OCI-LY7 (cell line): ENCODE measurements around the gene WWOX. TPM values are rescaled to one million over a fixed set of nuclear protein-coding genes. Genes with fewer than 3 reads are reported as not detected.
"Not testable (repeated sequence)": the region's sequence is repeated elsewhere in the genome, so short reads cannot be mapped to it uniquely, and the experiment has no call there.

Experiments
- BruUV-seq: library from RNA; stranded (reverse); fragments of 400-500 nt; replicated peaks from 2 replicates; lab custom pipeline; 2021; lab: Mats Ljungman, UMichigan
- CTCF ChIA-PET: fragments of 300-600 bp; sonication (Branson Sonifier 250); formaldehyde crosslinking; loops from one replicate; lab custom pipeline; 2022; ENCODE audit warnings: antibody characterized with exemption; ENCODE audit not compliant: unreplicated experiment; lab: Charles Lee
- POLR2A ChIA-PET: fragments of 300-600 bp; sonication (Branson Sonifier 250); formaldehyde crosslinking; loops from one replicate; lab custom pipeline; 2022; ENCODE audit warnings: antibody characterized with exemption; lab: Charles Lee
- DNase-seq: peaks from one replicate; pipeline ENCODE4 v3.0.0-alpha.2; 2015; ENCODE audit warnings: low spot score
- H2AFZ ChIP-seq: fragments of 200-600 bp; sonication (generic), shearing (Covaris generic); 2 replicates; pipeline ENCODE4 v1.6.1; 2014; ENCODE audit warnings: mild to moderate bottlenecking, antibody characterized with exemption, low read length, moderate library complexity
- H3K27ac ChIP-seq: fragments of 200-600 bp; sonication (generic); 2 replicates; pipeline ENCODE4 v1.5.1; 2014; ENCODE audit warnings: mixed run types, low read depth, mild to moderate bottlenecking, moderate library complexity, low read length, inconsistent platforms; ENCODE audit not compliant: poor library complexity, severe bottlenecking
- H3K36me3 ChIP-seq: fragments of 200-600 bp; sonication (generic); 2 replicates; pipeline ENCODE4 v1.6.1; 2014; ENCODE audit warnings: mild to moderate bottlenecking, antibody characterized with exemption, low read length, moderate library complexity, mixed read lengths; ENCODE audit not compliant: insufficient read depth
- H3K4me1 ChIP-seq: fragments of 200-600 bp; sonication (generic); 2 replicates; pipeline ENCODE4 v1.5.1; 2014; ENCODE audit warnings: mild to moderate bottlenecking, low read length; ENCODE audit not compliant: insufficient read depth, poor library complexity, severe bottlenecking
- H3K4me2 ChIP-seq: fragments of 200-600 bp; sonication (generic); 2 replicates; pipeline ENCODE4 v1.6.1; 2014; ENCODE audit warnings: mild to moderate bottlenecking, low read length
- H3K4me3 ChIP-seq: fragments of 200-600 bp; sonication (generic); 2 replicates; pipeline ENCODE4 v1.5.1; 2014; ENCODE audit warnings: mild to moderate bottlenecking, low read depth, low read length; ENCODE audit not compliant: poor library complexity, severe bottlenecking
- H3K79me2 ChIP-seq: fragments of 200-600 bp; sonication (generic); 2 replicates; pipeline ENCODE4 v1.6.1; 2016; ENCODE audit warnings: low read depth, mild to moderate bottlenecking, low read length, moderate library complexity, mixed read lengths; ENCODE audit not compliant: insufficient read depth
- H3K9me2 ChIP-seq: fragments of 200-600 bp; sonication (generic); 2 replicates; pipeline ENCODE4 v1.6.1; 2016; ENCODE audit warnings: mild to moderate bottlenecking, low read length, mixed read lengths; ENCODE audit not compliant: insufficient read depth
- H3K9me3 ChIP-seq: fragments of 200-600 bp; sonication (generic); 2 replicates; pipeline ENCODE4 v1.6.1; 2014; ENCODE audit warnings: mild to moderate bottlenecking, mixed run types, low read length, mixed read lengths
- H4K20me1 ChIP-seq: fragments of 200-600 bp; sonication (generic); 2 replicates; pipeline ENCODE4 v1.6.1; 2014; ENCODE audit warnings: mild to moderate bottlenecking, antibody characterized with exemption, low read length, moderate library complexity, mixed read lengths; ENCODE audit not compliant: insufficient read depth
- EZH2phosphoT487 ChIP-seq: fragments of 200-600 bp; sonication (generic); IDR thresholded peaks from 2 replicates; pipeline ENCODE4 v1.6.1; 2018; ENCODE audit warnings: low read depth, borderline replicate concordance, mild to moderate bottlenecking, mixed run types, antibody characterized with exemption, low read length, moderate library complexity, mixed read lengths
- intact Hi-C: fragments of 100-400 bp; cut with micrococcal nuclease; formaldehyde crosslinking; loops from one replicate; pipeline ENCODE4 v1.10.0; 2022; ENCODE audit not compliant: unreplicated experiment
- total RNA-seq, 2 experiments: library from RNA; depleted of rRNA in 1 of 2; stranded (reverse); fragments of >200 nt in 1 of 2; shearing (Covaris generic) in 1 of 2; gene quantifications; 2 replicates each; pipeline ENCODE4 v1.2.3, GENCODE V29; 2014 to 2022
- TF ChIP-seq, protein P1 (sequence below): fragments of 200-600 bp; sonication (generic); conservative IDR thresholded peaks from 2 replicates; pipeline ENCODE4 v1.5.1; 2014; ENCODE audit warnings: mild to moderate bottlenecking, antibody characterized with exemption, low read length, moderate library complexity, mixed read lengths

The WWOX gene
- total RNA-seq, 2 experiments from 2014 or later = 40.2 to 47.6 TPM

DNA sequence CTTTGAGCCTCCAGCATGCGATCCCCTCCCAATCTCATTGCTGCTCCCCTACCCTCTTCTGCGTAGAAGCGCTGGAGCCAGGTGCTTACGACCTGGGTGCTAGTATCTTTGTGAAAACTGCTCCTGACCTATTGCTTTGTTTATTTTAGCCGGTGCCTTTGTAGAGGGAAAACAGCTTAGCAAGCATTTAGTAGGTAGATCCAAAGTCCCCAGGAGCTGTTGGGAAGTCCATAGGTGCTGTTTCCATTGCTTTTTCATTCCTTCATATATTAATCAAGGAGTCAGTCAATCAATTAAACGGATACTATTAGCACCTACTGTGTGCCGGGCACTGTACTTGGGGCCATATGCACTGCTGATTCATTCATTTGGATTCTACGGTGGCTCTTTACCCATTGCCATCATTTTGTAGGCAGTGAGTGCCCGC lies 497.6 kb downstream of the WWOX start:
- Histone ChIP-seq H3K9me2 (no peaks in the 10 kb centered on the region), H3K36me3 (no peaks in the 10 kb centered on the region), H2AFZ (no peak overlapping the region), H3K27ac (no peak overlapping the region), H3K4me1 (no peaks in the 10 kb centered on the region), H3K79me2 (no peaks in the 10 kb centered on the region), H3K9me3 (no peaks in the 10 kb centered on the region), H4K20me1 (no peaks in the 10 kb centered on the region), H3K4me3 (no peak overlapping the region), H3K4me2 (no peak overlapping the region)
- no peak for DNase-seq
- ChIA-PET POLR2A (interaction anchor here (0.6 kb wide), 1 partner anchor 13 kb away, joined by 4 read pairs; no protein-coding TSS in a partner anchor), CTCF (no interaction called here)
- no TSS peak for BruUV-seq
- TF ChIP-seq, protein P1, sequence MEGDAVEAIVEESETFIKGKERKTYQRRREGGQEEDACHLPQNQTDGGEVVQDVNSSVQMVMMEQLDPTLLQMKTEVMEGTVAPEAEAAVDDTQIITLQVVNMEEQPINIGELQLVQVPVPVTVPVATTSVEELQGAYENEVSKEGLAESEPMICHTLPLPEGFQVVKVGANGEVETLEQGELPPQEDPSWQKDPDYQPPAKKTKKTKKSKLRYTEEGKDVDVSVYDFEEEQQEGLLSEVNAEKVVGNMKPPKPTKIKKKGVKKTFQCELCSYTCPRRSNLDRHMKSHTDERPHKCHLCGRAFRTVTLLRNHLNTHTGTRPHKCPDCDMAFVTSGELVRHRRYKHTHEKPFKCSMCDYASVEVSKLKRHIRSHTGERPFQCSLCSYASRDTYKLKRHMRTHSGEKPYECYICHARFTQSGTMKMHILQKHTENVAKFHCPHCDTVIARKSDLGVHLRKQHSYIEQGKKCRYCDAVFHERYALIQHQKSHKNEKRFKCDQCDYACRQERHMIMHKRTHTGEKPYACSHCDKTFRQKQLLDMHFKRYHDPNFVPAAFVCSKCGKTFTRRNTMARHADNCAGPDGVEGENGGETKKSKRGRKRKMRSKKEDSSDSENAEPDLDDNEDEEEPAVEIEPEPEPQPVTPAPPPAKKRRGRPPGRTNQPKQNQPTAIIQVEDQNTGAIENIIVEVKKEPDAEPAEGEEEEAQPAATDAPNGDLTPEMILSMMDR = no peak
- TF ChIP-seq EZH2phosphoT487 = no peak
- intact Hi-C loops = loop anchor here (10.0 kb wide), 1 partner anchor 178 kb away; no protein-coding TSS in a partner anchor

DNA sequence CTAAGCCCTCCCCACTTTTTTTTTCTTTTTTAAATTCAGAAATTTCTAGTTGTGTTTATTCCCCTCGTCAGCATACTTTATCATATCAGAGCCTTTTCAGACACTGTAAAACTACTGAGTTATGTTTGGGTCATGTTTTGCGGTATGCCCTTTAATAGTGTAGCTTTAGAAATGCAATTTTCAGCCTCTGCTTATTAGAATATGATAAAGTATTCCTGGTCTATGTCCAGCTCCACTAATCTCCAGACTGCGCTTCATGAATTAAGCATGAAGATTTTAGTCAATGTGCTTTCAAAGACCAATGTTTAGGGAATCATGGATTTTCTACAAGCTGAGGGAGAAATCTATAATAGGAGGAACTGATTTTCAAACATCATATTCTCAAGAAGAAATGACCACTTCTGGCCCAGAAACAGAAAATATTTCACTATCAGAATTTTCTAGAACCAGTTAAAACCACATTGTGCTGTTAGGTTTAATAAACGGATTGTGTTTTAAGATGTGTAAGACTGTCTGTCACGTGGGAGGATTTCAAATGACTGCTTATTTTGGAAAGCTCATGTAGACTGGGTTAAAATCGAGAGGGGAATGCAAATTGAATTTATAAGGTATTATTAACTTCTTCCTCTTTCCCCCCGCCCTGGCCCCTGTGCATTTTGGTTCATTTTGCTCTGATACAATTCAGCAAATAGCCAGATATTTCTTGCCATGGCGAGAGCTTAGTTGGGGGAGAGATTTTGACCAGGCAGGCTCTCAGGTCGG lies 498.5 kb downstream of the WWOX start:
- Histone ChIP-seq H2AFZ (no peak overlapping the region), H3K4me3 (no peak overlapping the region), H3K36me3 (no peaks in the 10 kb centered on the region), H3K79me2 (no peaks in the 10 kb centered on the region), H3K9me3 (no peaks in the 10 kb centered on the region), H3K27ac (no peak overlapping the region), H4K20me1 (no peaks in the 10 kb centered on the region), H3K4me1 (no peaks in the 10 kb centered on the region), H3K9me2 (no peaks in the 10 kb centered on the region), H3K4me2 (no peak overlapping the region)
- no TSS peak for BruUV-seq
- TF ChIP-seq EZH2phosphoT487 = no peak
- TF ChIP-seq, protein P1 = no peak
- CTCF ChIA-PET = no interaction called here
- DNase-seq = no peak
- intact Hi-C loops = loop anchor here (10.0 kb wide), 1 partner anchor 177 kb away; no protein-coding TSS in a partner anchor
- POLR2A ChIA-PET = interaction anchor here (0.7 kb wide), 1 partner anchor 39 kb away, joined by 3 read pairs; no protein-coding TSS in a partner anchor

DNA sequence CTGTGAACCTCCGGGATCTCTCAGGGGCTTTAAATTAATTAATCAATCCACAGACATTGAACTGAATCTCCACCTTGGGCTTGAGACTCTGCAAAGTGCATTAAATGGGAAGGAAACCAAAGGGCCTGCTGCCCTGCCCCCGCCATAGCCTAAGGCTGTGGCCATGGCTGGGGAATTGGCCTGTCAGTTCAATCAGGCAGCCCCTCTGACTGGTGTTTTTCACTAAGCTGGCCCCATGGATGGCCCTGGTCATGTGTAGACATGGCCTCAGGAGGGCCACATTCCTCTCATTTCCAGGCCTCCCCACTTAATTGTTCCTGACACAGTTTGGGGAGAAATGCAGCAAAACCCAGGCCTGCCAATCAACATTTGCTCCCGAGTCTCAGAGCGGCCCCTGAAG lies 499.8 kb downstream of the WWOX start:
- Histone ChIP-seq H3K36me3 (no peaks in the 10 kb centered on the region), H3K4me3 (no peak overlapping the region), H3K4me2 (no peak overlapping the region), H3K9me3 (no peaks in the 10 kb centered on the region), H3K4me1 (no peaks in the 10 kb centered on the region), H3K79me2 (no peaks in the 10 kb centered on the region), H3K27ac (no peak overlapping the region), H2AFZ (no peak overlapping the region), H3K9me2 (no peaks in the 10 kb centered on the region), H4K20me1 (no peaks in the 10 kb centered on the region)
- CTCF ChIA-PET = no interaction called here
- POLR2A ChIA-PET = no interaction called here
- intact Hi-C loops = loop anchor here (10.0 kb wide), 1 partner anchor 176 kb away; no protein-coding TSS in a partner anchor
- no peak for DNase-seq
- BruUV-seq = no TSS peak
- no peak for TF ChIP-seq EZH2phosphoT487
- TF ChIP-seq, protein P1 = no peak

DNA sequence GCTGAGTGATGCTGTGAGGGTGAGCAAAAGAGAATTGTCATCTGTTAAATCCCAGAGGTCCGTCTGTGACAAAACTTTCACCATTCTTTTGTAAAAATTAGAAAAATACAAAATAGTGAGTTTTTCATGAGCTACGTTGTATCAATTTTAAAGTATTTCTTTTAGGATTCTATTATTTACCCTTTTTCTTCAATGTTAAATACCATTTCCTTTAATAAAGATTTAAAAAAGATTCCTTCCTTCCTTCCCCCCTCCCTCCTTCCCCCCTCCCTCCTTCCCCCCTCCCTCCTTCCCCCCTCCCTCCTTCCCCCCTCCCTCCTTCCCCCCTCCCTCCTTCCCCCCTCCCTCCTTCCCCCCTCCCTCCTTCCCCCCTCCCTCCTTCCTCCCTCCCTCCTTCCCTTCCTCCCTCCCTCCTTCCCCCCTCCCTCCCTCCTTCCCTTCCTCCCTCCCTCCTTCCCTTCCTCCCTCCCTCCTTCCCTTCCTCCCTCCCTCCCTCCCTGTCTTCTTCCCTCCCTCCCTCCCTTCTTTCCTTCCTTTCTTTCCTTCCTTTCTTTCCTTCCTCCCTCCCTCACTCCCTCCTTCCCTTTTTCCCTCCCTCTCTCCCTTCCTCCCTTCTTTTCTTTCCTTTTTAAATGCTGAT lies 505.1 kb downstream of the WWOX start:
- H4K20me1 ChIP-seq, DNase-seq, BruUV-seq, CTCF ChIA-PET, H3K36me3 ChIP-seq, H3K9me2 ChIP-seq, intact Hi-C loops, H3K9me3 ChIP-seq, H3K4me3 ChIP-seq, H3K27ac ChIP-seq, H3K4me1 ChIP-seq, H3K4me2 ChIP-seq, H2AFZ ChIP-seq, H3K79me2 ChIP-seq: not testable (repeated sequence)
- POLR2A ChIA-PET = interaction anchor here (0.6 kb wide), 1 partner anchor 227 kb away, joined by 3 read pairs; no protein-coding TSS in a partner anchor
